K562 (cell line): ENCODE measurements around the gene PBXIP1. TPM values are rescaled to one million over a fixed set of nuclear protein-coding genes. Genes with fewer than 3 reads are reported as not detected.

ENCODE experiments used
- BCL6 ChIP-seq: fragments of 250-450 bp; sonication (Bioruptor Pico); IDR thresholded peaks from 2 replicates; pipeline ENCODE4 v1.4.0; 2020
- E4F1 ChIP-seq: fragments of 250-450 bp; sonication (Bioruptor Pico); IDR thresholded peaks from 2 replicates; pipeline ENCODE4 v1.5.0; 2021; ENCODE audit warnings: mild to moderate bottlenecking, borderline replicate concordance
- GABPA ChIP-seq: fragments of 200-800 bp; sonication (Bioruptor generic); conservative IDR thresholded peaks from 2 replicates; pipeline ENCODE4 v1.6.1; 2016; ENCODE audit warnings: low read depth, missing genetic modification characterization, missing compliant biosample characterization
- GABPB1 ChIP-seq: sonication (generic); formaldehyde crosslinking; IDR thresholded peaks from 2 replicates; pipeline ENCODE4 v1.8.0; 2022; ENCODE audit warnings: mild to moderate bottlenecking, missing genetic modification reagents
- MYBL2 ChIP-seq, 2 experiments: fragments of 450-650 bp in 1 of 2; sonication (generic) in 1 of 2; formaldehyde crosslinking in 1 of 2; IDR thresholded peaks; 2 replicates each; pipeline versions ENCODE4 v1.6.1 to v1.8.1; 2017 to 2022; ENCODE audit warnings: borderline replicate concordance in 1 of 2, inconsistent platforms in 1 of 2, low read depth in 1 of 2, mild to moderate bottlenecking in 1 of 2, missing genetic modification reagents in 1 of 2, moderate library complexity in 1 of 2
- PHF8 ChIP-seq: fragments of 200-600 bp; sonication (generic); IDR thresholded peaks from 2 replicates; pipeline ENCODE4 v1.6.1; 2012; ENCODE audit warnings: mixed run types, mild to moderate bottlenecking, inconsistent platforms, low read length, moderate library complexity, borderline replicate concordance
- RBM15 ChIP-seq: fragments of 200-400 bp; formaldehyde crosslinking; IDR thresholded peaks from 2 replicates; pipeline ENCODE4 v1.6.1; 2018; ENCODE audit warnings: mild to moderate bottlenecking, low read length, moderate library complexity; ENCODE audit not compliant: insufficient read depth
- TAF9B ChIP-seq: fragments of 450-650 bp; IDR thresholded peaks from 2 replicates; pipeline ENCODE4 v1.6.1; 2018; ENCODE audit warnings: mild to moderate bottlenecking; ENCODE audit not compliant: partially characterized antibody
- TEAD1 ChIP-seq, 2 experiments: fragments of 450-650 bp in 1 of 2; sonication (generic) in 1 of 2; formaldehyde crosslinking; IDR thresholded peaks; 2 replicates each; pipeline versions ENCODE4 v1.4.0 to v1.8.0; 2020 to 2022; ENCODE audit warnings: mild to moderate bottlenecking in 2 of 2, missing genetic modification reagents in 1 of 2
- ZNF280A ChIP-seq: fragments of 450-650 bp; IDR thresholded peaks from 2 replicates; pipeline ENCODE4 v1.6.1; 2018; ENCODE audit warnings: mild to moderate bottlenecking, low read depth; ENCODE audit not compliant: partially characterized antibody
- ZNF407 ChIP-seq: fragments of 450-650 bp; IDR thresholded peaks from 2 replicates; pipeline ENCODE4 v1.6.1; 2016; ENCODE audit warnings: low read depth
- polyA plus RNA-seq, 8 experiments: library from polyadenylated mRNA; depleted of rRNA in 4 of 8; stranded (reverse) in 5 of 8; unstranded in 3 of 8; fragments of >200 nt; fragmentation: Nextera tagmentation in 2 of 8; fragmentation: Illumina TruSeq in 1 of 8; extraction: Ambion mirVana in 2 of 8; extraction: Trizol in 1 of 8; gene quantifications; 2 replicates each; pipeline versions ENCODE4 v1.2.1 to v1.2.3, GENCODE V29; 2011 to 2014; ENCODE audit warnings: inconsistent platforms in 1 of 8, missing spikeins in 1 of 8
- total RNA-seq, 7 experiments: library from RNA; depleted of rRNA in 6 of 7; stranded (reverse); fragments of >200 nt in 6 of 7; fragmentation: Illumina TruSeq in 2 of 7; extraction: Trizol in 2 of 7; gene quantifications; 2 replicates each; pipeline versions ENCODE4 v1.2.1 to v1.2.3, GENCODE V29; 2011 to 2021; ENCODE audit warnings: low replicate concordance in 1 of 7

The PBXIP1 gene
- total and polyA plus RNA-seq, 9 of the 15 experiments (the other 6 are each of a cell fraction or from before 2014, with no cell fraction given), result 0.13 to 8.3 (median 5.8) TPM

GRCh38 chr1:154982897-154983648 lies 27.2 kb upstream of the PBXIP1 start, which contains the start of gene FLAD1 (continued):
- TF ChIP-seq ZNF407, result peak; percentile 95
- TF ChIP-seq MYBL2 (IDR thresholded peaks at IDR 0.05; ENCODE audit: low read depth), result peak; percentile 84
- no peak for TF ChIP-seq MYBL2 (CRISPR knock-in tag; IDR thresholded peaks at IDR 0.05; ENCODE audit: borderline replicate concordance)
- TF ChIP-seq TEAD1 (CRISPR knock-in tag; IDR thresholded peaks at IDR 0.05), result peak in 1 of 2 experiments; percentile 36; a peak in 1 of 4 replicates
- TF ChIP-seq TAF9B, result peak; percentile 70
- peak; percentile 95 for TF ChIP-seq GABPB1 (CRISPR knock-in tag)
- no peak for TF ChIP-seq RBM15
- TF ChIP-seq ZNF280A, result no peak
- TF ChIP-seq E4F1 (CRISPR knock-in tag), result 0 out of 2 replicates have a peak, but pooled peaks have one; percentile 37
- TF ChIP-seq GABPA, result peak; percentile 97
- TF ChIP-seq BCL6 (CRISPR knock-in tag), result no peak
- TF ChIP-seq PHF8, result peak; percentile 66; the same call in 1 of the 2 replicates
